WTC11 (cell line): ENCODE measurements around the gene NFIL3.

Experiments
- ATF2 ChIP-seq: sonication (generic); formaldehyde crosslinking; IDR thresholded peaks from 2 replicates; pipeline ENCODE4 v1.8.1; 2022; ENCODE audit warnings: low read depth, missing genetic modification reagents, borderline replicate concordance
- ATF6 ChIP-seq: sonication (generic); formaldehyde crosslinking; IDR thresholded peaks from 2 replicates; pipeline ENCODE4 v1.8.1; 2023; ENCODE audit warnings: mild to moderate bottlenecking, missing genetic modification reagents
- CTCF ChIP-seq: fragments of 200-600 bp; IDR thresholded peaks from 2 replicates; pipeline ENCODE4 v1.8.0; 2022; ENCODE audit warnings: antibody characterized with exemption
- NFE2L1 ChIP-seq: sonication (generic); formaldehyde crosslinking; IDR thresholded peaks from 2 replicates; pipeline ENCODE4 v1.8.1; 2023; ENCODE audit warnings: missing genetic modification reagents
- NFYB ChIP-seq: sonication (generic); formaldehyde crosslinking; conservative IDR thresholded peaks from 2 replicates; pipeline ENCODE4 v1.8.0; 2022; ENCODE audit warnings: low read depth, missing genetic modification reagents
- PRRX2 ChIP-seq: fragments of 250-450 bp; sonication (Bioruptor Pico); IDR thresholded peaks from 2 replicates; pipeline ENCODE4 v1.8.0; 2021; ENCODE audit warnings: mild to moderate bottlenecking
- ZNF138 ChIP-seq: sonication (generic); formaldehyde crosslinking; conservative IDR thresholded peaks from 2 replicates; pipeline ENCODE4 v1.8.1; 2022; ENCODE audit warnings: mild to moderate bottlenecking, moderate library complexity, missing genetic modification reagents
- ZNF232 ChIP-seq: sonication (generic); formaldehyde crosslinking; IDR thresholded peaks from 2 replicates; pipeline ENCODE4 v1.8.0; 2022; ENCODE audit warnings: mild to moderate bottlenecking, missing genetic modification reagents
- ZNF317 ChIP-seq: sonication (generic); formaldehyde crosslinking; IDR thresholded peaks from 2 replicates; pipeline ENCODE4 v1.8.1; 2023; ENCODE audit warnings: low read depth, mild to moderate bottlenecking, moderate library complexity, missing genetic modification reagents, borderline replicate concordance
- TF ChIP-seq, protein P1 (sequence below): sonication (generic); formaldehyde crosslinking; IDR thresholded peaks from 2 replicates; pipeline ENCODE4 v1.8.1; 2022; ENCODE audit warnings: low read depth, mild to moderate bottlenecking, moderate library complexity, missing genetic modification reagents, borderline replicate concordance
- TF ChIP-seq, protein P2 (sequence below): sonication (generic); formaldehyde crosslinking; IDR thresholded peaks from 2 replicates; pipeline ENCODE4 v1.8.0; 2022; ENCODE audit warnings: mild to moderate bottlenecking, missing genetic modification reagents
- TF ChIP-seq, protein P3 (sequence below): sonication (generic); formaldehyde crosslinking; conservative IDR thresholded peaks from 2 replicates; pipeline ENCODE4 v1.8.1; 2022; ENCODE audit warnings: mild to moderate bottlenecking, missing genetic modification reagents

DNA sequence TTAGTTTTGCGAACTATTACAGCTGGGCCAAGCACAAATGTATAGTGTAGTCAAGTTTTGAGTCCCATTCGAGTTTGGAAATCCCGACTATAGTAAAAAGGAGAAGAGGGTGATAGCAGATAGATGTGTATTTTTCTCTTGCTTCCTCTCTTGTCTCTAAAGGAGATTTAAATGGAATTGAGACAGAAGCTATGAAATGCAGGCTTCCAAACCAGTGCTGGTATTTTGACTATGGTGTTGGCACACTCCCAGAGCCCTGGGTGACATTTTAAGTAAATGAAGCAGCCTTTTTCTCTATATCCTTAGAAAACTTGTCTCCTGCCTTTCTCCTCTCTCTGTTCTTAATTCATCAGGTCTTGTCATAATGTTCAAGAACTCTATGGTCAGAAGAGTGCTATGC lies 44.2 kb downstream of the NFIL3 start:
- TF ChIP-seq, protein P1, sequence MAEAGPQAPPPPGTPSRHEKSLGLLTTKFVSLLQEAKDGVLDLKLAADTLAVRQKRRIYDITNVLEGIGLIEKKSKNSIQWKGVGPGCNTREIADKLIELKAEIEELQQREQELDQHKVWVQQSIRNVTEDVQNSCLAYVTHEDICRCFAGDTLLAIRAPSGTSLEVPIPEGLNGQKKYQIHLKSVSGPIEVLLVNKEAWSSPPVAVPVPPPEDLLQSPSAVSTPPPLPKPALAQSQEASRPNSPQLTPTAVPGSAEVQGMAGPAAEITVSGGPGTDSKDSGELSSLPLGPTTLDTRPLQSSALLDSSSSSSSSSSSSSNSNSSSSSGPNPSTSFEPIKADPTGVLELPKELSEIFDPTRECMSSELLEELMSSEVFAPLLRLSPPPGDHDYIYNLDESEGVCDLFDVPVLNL (CRISPR knock-in tag): no peak
- TF ChIP-seq ATF2 (CRISPR knock-in tag) (no peak), ATF6 (CRISPR knock-in tag) (no peak), CTCF (no peak), NFE2L1 (no peak), NFYB (CRISPR knock-in tag) (no peak), ZNF317 (CRISPR knock-in tag) (no peak), ZNF232 (no peak), ZNF138 (CRISPR knock-in tag) (no peak), PRRX2 (CRISPR knock-in tag) (no peak)
- TF ChIP-seq, protein P2, sequence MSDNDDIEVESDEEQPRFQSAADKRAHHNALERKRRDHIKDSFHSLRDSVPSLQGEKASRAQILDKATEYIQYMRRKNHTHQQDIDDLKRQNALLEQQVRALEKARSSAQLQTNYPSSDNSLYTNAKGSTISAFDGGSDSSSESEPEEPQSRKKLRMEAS: no peak
- TF ChIP-seq, protein P3, sequence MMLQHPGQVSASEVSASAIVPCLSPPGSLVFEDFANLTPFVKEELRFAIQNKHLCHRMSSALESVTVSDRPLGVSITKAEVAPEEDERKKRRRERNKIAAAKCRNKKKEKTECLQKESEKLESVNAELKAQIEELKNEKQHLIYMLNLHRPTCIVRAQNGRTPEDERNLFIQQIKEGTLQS (CRISPR knock-in tag): no peak
